ENCODE measurements around the gene DCUN1D3. TPM values are rescaled to one million over a fixed set of nuclear protein-coding genes. Genes with fewer than 3 reads are reported as not detected.

The DCUN1D3 gene
- total and polyA plus RNA-seq, 2 donors (not counting 3 experiments of a cell fraction or from before 2014, with no cell fraction given) = 10.4 to 35.0 TPM

GRCh38 chr16:20944861-20945574 is 44.9 kb upstream of the DCUN1D3 start:
- Histone ChIP-seq H3K9ac (replicated peaks; ENCODE audit: extremely low read depth, insufficient read depth, low read length) (no peak overlapping the region), H3K79me2 (ENCODE audit: control insufficient read depth, insufficient read depth, low read length) (no peaks in the 10 kb centered on the region), H3K9me3 (replicated peaks; ENCODE audit: control insufficient read depth, insufficient read depth, low read length) (no peaks in the 10 kb centered on the region), H3K36me3 (ENCODE audit: control insufficient read depth in 2 of 2, extremely low read depth in 1 of 2, insufficient read depth in 2 of 2, low read length in 2 of 2) (no peaks in the 10 kb centered on the region), H3K4me1 (ENCODE audit: control insufficient read depth, extremely low read depth, insufficient read depth, low read length) (no peaks in the 10 kb centered on the region), H3K4me2 (ENCODE audit: insufficient read depth, low read length) (no peak overlapping the region), H3K9me1 (replicated peaks; ENCODE audit: control insufficient read depth, extremely low read depth, insufficient read depth, low read length) (no peaks in the 10 kb centered on the region), H3K27ac (ENCODE audit: insufficient read depth, low read depth, low read length) (no peak overlapping the region), H3K27me3 (ENCODE audit: control insufficient read depth in 2 of 2, insufficient read depth in 2 of 2, low read length in 2 of 2) (no peaks in the 10 kb centered on the region), H2AFZ (ENCODE audit: low read depth, low read length) (no peak overlapping the region), H4K20me1 (replicated peaks; ENCODE audit: control insufficient read depth, extremely low read depth, insufficient read depth, low read length) (no peaks in the 10 kb centered on the region), H3K4me3 (replicated peaks in 1 of 3; ENCODE audit: insufficient read depth in 1 of 3, low read depth in 1 of 3, low read length in 3 of 3) (no peak overlapping the region)
- dilution Hi-C loops (cut with MboI; ENCODE audit: extremely low pct_ligation_motif_present, low sequenced_read_pairs) = no loop called here
- TF ChIP-seq POLR2A (IDR thresholded peaks at IDR 0.05; ENCODE audit: low read depth, low read length) (no peak), POLR2AphosphoS5 (IDR thresholded peaks at IDR 0.05; ENCODE audit: insufficient read depth, low read depth, low read length) (no peak), FOS (IDR thresholded peaks at IDR 0.05; ENCODE audit: borderline replicate concordance, insufficient read depth, low read length) (no peak), EZH2 (IDR thresholded peaks at IDR 0.05; ENCODE audit: borderline replicate concordance, low read depth, low read length, severe bottlenecking) (no peak), MYC (IDR thresholded peaks at IDR 0.05; ENCODE audit: low read depth, low read length) (no peak), CTCF (IDR thresholded peaks at IDR 0.05; ENCODE audit: extremely low read depth in 1 of 2, insufficient read depth in 1 of 2, low read depth in 1 of 2, low read length in 2 of 2) (no peak), GATA2 (IDR thresholded peaks at IDR 0.05; ENCODE audit: insufficient read depth, insufficient read length, low read depth, low read length) (no peak), MAX (IDR thresholded peaks at IDR 0.05; ENCODE audit: insufficient read depth, insufficient read length) (no peak), JUN (IDR thresholded peaks at IDR 0.05; ENCODE audit: borderline replicate concordance, insufficient read depth, insufficient read length, low read depth) (no peak)
- DNase-seq (ENCODE audit: low read depth, low spot score) = peak; percentile 18
- intact Hi-C loops (cut with micrococcal nuclease) = loop anchor here (2.0 kb wide), 2 partner anchors 34 to 94 kb away; no protein-coding TSS in a partner anchor
- BruUV-seq (replicated peaks) = no TSS peak
- ChIA-PET POLR2A (interaction anchor here (0.7 kb wide), 1 partner anchor 39 kb away, joined by 3 read pairs; no protein-coding TSS in a partner anchor), CTCF (interaction anchor here (1.0 kb wide), 1 partner anchor 95 kb away, joined by 4 read pairs; no protein-coding TSS in a partner anchor)
- no peak for FAIRE-seq

Measured in endothelial cell of umbilical vein (primary cell).